ENCODE results near the gene DNPH1. TPM values are rescaled to one million over a fixed set of nuclear protein-coding genes. Genes with fewer than 3 reads are reported as not detected.

DNPH1 gene
- total RNA-seq, 1 donor from 2014 or later, result 52.3 TPM

GRCh38 chr6:43176423-43176786 lies 52.9 kb downstream of the DNPH1 start:
- peaks cover 31% of the 10 kb centered on the region for H3K4me1 Mint-ChIP-seq (ENCODE audit: unreplicated experiment)
- H3K9me3 Mint-ChIP-seq, result no peaks in the 10 kb centered on the region
- no peak overlapping the region for H3K4me3 Mint-ChIP-seq
- H3K27ac Mint-ChIP-seq, result peak overlapping the region; percentile 51
- H3K36me3 Mint-ChIP-seq, result peaks cover 9% of the 10 kb centered on the region
- no peak for DNase-seq (ENCODE audit: extremely low spot score, unreplicated experiment)
- no peaks in the 10 kb centered on the region for H3K27me3 Mint-ChIP-seq
- TF ChIP-seq, protein P1, sequence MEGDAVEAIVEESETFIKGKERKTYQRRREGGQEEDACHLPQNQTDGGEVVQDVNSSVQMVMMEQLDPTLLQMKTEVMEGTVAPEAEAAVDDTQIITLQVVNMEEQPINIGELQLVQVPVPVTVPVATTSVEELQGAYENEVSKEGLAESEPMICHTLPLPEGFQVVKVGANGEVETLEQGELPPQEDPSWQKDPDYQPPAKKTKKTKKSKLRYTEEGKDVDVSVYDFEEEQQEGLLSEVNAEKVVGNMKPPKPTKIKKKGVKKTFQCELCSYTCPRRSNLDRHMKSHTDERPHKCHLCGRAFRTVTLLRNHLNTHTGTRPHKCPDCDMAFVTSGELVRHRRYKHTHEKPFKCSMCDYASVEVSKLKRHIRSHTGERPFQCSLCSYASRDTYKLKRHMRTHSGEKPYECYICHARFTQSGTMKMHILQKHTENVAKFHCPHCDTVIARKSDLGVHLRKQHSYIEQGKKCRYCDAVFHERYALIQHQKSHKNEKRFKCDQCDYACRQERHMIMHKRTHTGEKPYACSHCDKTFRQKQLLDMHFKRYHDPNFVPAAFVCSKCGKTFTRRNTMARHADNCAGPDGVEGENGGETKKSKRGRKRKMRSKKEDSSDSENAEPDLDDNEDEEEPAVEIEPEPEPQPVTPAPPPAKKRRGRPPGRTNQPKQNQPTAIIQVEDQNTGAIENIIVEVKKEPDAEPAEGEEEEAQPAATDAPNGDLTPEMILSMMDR (conservative IDR thresholded peaks at IDR 0.05), result no peak

GRCh38 chr6:43175676-43176422 lies 53.4 kb downstream of the DNPH1 start:
- Mint-ChIP-seq H3K36me3 (peaks cover 9% of the 10 kb centered on the region), H3K4me1 (ENCODE audit: unreplicated experiment) (peaks cover 26% of the 10 kb centered on the region), H3K27me3 (no peaks in the 10 kb centered on the region), H3K27ac (peak overlapping the region; percentile 51), H3K9me3 (no peaks in the 10 kb centered on the region), H3K4me3 (no peak overlapping the region)
- TF ChIP-seq, protein P1 (conservative IDR thresholded peaks at IDR 0.05), result no peak
- DNase-seq (ENCODE audit: extremely low spot score, unreplicated experiment), result no peak

Other genes with a start within 250 kb of the DNPH1 start
- gene PPP2R5D, start 244.9 kb downstream of the DNPH1 start, total RNA-seq (ENCODE audit: low replicate concordance), result 35.1 and 55.1 TPM in 2 replicates
- 54.1 and 67.5 TPM in 2 replicates for gene MEA1, start 215.5 kb downstream of the DNPH1 start, total RNA-seq (ENCODE audit: low replicate concordance)
- gene KLHDC3, start 215.2 kb downstream of the DNPH1 start, total RNA-seq (ENCODE audit: low replicate concordance), result 96.4 and 104 TPM in 2 replicates
- 51.7 and 56.7 TPM in 2 replicates for gene RRP36, start 207.9 kb downstream of the DNPH1 start, total RNA-seq (ENCODE audit: low replicate concordance)
- gene CUL7, start 175.6 kb downstream of the DNPH1 start, total RNA-seq (ENCODE audit: low replicate concordance), result 53.7 and 65.0 TPM in 2 replicates
- 58.6 and 71.8 TPM in 2 replicates for gene MRPL2, start 170.0 kb downstream of the DNPH1 start, total RNA-seq (ENCODE audit: low replicate concordance)
- 33.2 and 36.4 TPM in 2 replicates for gene KLC4, start 169.8 kb downstream of the DNPH1 start, total RNA-seq (ENCODE audit: low replicate concordance)
- gene PTK7, start 153.2 kb downstream of the DNPH1 start, total RNA-seq (ENCODE audit: low replicate concordance), result 115 and 155 TPM in 2 replicates
- 35.2 and 38.2 TPM in 2 replicates for gene SRF, start 58.2 kb downstream of the DNPH1 start, total RNA-seq (ENCODE audit: low replicate concordance)
- gene CUL9, start 47.3 kb downstream of the DNPH1 start, total RNA-seq (ENCODE audit: low replicate concordance), result 29.5 and 49.5 TPM in 2 replicates
- 0.93 and 1.7 TPM in 2 replicates for gene TTBK1, start 14.0 kb upstream of the DNPH1 start, total RNA-seq (ENCODE audit: low replicate concordance)
- gene SLC22A7, start 68.8 kb upstream of the DNPH1 start, total RNA-seq (ENCODE audit: low replicate concordance), result 0.12 TPM in 1 of 2 replicates, not detected in the other
- 1.1 and 2.9 TPM in 2 replicates for gene CRIP3, start 79.3 kb upstream of the DNPH1 start, total RNA-seq (ENCODE audit: low replicate concordance)
- 13.3 and 23.3 TPM in 2 replicates for gene ZNF318, start 140.2 kb upstream of the DNPH1 start, total RNA-seq (ENCODE audit: low replicate concordance)
- 39.1 and 46.5 TPM in 2 replicates for gene ABCC10, start 198.1 kb upstream of the DNPH1 start, total RNA-seq (ENCODE audit: low replicate concordance)
- 3.3 and 3.4 TPM in 2 replicates for gene DLK2, start 226.1 kb upstream of the DNPH1 start, total RNA-seq (ENCODE audit: low replicate concordance)
- 34.7 and 44.5 TPM in 2 replicates for gene TJAP1, start 248.1 kb upstream of the DNPH1 start, total RNA-seq (ENCODE audit: low replicate concordance)